ENCODE data around the gene EPHA4. TPM values are rescaled to one million over a fixed set of nuclear protein-coding genes. Genes with fewer than 3 reads are reported as not detected.

Gene EPHA4
- total RNA-seq, 2 donors from 2014 or later: 8.9 to 17.1 TPM

DNA sequence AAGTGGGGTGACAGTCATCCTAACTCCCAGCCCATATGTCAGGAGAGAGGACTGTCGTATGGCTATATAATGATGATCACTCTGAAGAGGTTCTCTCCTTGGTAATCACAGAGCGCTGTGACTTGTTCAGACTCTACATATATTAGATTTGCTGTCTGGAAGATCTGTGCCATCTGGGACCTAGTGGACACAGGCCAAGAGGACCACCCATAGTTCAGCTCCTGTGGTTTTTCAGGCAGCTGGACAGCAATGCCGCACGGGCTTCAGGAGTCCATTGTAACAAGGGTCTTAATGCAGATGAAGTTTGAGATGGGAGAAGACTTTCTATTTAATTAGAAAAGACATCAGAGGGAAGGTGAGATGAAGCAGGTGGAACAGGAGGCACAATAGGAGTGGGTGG, 40.1 kb upstream of the EPHA4 start:
- Histone ChIP-seq H3K27ac (no peak overlapping the region), H3K4me3 (no peak overlapping the region), H3K9me3 (no peaks in the 10 kb centered on the region), H3K4me1 (no peaks in the 10 kb centered on the region), H3K27me3 (no peaks in the 10 kb centered on the region), H3K36me3 (no peaks in the 10 kb centered on the region), H3K9ac (ENCODE audit: low read depth in 2 of 2, low read length in 2 of 2) (no peak overlapping the region)
- TF ChIP-seq, protein P1, sequence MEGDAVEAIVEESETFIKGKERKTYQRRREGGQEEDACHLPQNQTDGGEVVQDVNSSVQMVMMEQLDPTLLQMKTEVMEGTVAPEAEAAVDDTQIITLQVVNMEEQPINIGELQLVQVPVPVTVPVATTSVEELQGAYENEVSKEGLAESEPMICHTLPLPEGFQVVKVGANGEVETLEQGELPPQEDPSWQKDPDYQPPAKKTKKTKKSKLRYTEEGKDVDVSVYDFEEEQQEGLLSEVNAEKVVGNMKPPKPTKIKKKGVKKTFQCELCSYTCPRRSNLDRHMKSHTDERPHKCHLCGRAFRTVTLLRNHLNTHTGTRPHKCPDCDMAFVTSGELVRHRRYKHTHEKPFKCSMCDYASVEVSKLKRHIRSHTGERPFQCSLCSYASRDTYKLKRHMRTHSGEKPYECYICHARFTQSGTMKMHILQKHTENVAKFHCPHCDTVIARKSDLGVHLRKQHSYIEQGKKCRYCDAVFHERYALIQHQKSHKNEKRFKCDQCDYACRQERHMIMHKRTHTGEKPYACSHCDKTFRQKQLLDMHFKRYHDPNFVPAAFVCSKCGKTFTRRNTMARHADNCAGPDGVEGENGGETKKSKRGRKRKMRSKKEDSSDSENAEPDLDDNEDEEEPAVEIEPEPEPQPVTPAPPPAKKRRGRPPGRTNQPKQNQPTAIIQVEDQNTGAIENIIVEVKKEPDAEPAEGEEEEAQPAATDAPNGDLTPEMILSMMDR (IDR thresholded peaks at IDR 0.05): no peak
- intact Hi-C loops (cut with DNase I): no loop called here
- no peak for DNase-seq

DNA sequence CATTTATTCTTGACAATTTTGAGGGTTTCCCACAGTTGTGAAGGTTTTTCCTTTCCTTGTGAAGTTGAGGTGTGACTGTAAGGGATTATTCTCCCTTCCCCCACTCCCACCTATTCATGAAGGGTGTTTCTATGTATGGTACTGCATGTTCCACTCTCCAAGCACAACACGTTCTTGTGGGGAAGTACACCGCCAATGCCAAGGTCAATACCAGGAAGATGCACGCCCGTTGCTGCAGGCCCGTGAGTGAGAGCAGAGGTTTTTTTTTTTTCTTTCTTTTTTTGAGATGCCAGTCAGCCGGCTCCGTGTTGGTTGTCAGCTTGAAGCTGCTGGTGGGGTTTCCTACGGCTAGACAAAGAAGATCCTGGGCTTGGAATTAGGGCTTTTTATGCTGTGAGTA, 38.6 kb upstream of the EPHA4 start:
- no peak overlapping the region for H3K9ac ChIP-seq (ENCODE audit: low read depth in 2 of 2, low read length in 2 of 2)
- no peaks in the 10 kb centered on the region for H3K9me3 ChIP-seq
- TF ChIP-seq, protein P1 (IDR thresholded peaks at IDR 0.05): no peak
- no peak overlapping the region for H3K4me3 ChIP-seq
- H3K27me3 ChIP-seq: no peaks in the 10 kb centered on the region
- intact Hi-C loops (cut with DNase I): no loop called here
- no peak overlapping the region for H3K27ac ChIP-seq
- H3K4me1 ChIP-seq: no peaks in the 10 kb centered on the region
- no peak for DNase-seq
- no peaks in the 10 kb centered on the region for H3K36me3 ChIP-seq

DNA sequence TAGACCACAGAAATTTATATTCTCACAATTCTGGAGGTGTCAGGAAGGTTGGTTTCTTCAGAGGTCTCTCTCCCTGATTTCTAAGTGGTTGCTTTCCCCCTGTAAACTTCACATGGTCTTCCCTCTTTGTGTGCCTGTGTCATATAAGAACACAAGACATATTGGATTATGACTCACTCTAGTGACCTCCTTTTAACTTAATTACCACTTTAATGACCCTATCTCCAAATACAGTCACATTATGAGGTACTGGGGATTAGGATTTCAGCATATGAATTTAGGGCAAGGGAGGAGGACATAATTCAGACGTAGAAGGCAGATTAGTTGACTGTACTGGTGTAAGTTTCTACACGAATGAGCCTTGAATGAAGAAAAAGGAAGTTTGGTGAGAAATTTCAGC, 38.2 kb upstream of the EPHA4 start:
- no peaks in the 10 kb centered on the region for H3K36me3 ChIP-seq
- H3K27me3 ChIP-seq: no peaks in the 10 kb centered on the region
- DNase-seq: no peak
- TF ChIP-seq, protein P1 (IDR thresholded peaks at IDR 0.05): no peak
- no peak overlapping the region for H3K27ac ChIP-seq
- no peaks in the 10 kb centered on the region for H3K4me1 ChIP-seq
- no peak overlapping the region for H3K4me3 ChIP-seq
- no peaks in the 10 kb centered on the region for H3K9me3 ChIP-seq
- no peak overlapping the region for H3K9ac ChIP-seq (ENCODE audit: low read depth in 2 of 2, low read length in 2 of 2)
- intact Hi-C loops (cut with DNase I): no loop called here

DNA sequence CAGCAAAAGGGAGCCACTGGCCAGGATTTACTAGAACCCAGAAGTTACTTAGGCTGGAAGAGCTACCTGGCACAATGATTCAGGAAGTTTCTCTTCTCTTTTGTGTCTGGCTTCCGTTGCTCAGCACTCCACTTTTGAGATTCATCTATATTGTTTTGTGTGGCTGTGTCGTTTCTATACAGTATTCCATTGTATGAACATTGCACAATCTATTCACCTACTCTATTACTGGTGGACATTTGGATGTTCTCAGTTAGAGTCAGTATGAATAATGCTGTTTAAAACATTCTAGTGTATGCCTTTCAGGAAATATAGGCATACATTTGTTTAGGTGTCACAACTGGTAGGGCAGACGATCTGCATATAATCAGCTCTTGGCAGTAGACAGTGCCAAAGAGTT, 36.3 kb upstream of the EPHA4 start:
- H3K9ac ChIP-seq (ENCODE audit: low read depth in 2 of 2, low read length in 2 of 2): no peak overlapping the region
- H3K36me3 ChIP-seq: no peaks in the 10 kb centered on the region
- no peak for DNase-seq
- TF ChIP-seq, protein P1 (IDR thresholded peaks at IDR 0.05): no peak
- no peak overlapping the region for H3K27ac ChIP-seq
- intact Hi-C loops (cut with DNase I): no loop called here
- no peaks in the 10 kb centered on the region for H3K27me3 ChIP-seq
- no peaks in the 10 kb centered on the region for H3K9me3 ChIP-seq
- no peaks in the 10 kb centered on the region for H3K4me1 ChIP-seq
- H3K4me3 ChIP-seq: no peak overlapping the region

DNA sequence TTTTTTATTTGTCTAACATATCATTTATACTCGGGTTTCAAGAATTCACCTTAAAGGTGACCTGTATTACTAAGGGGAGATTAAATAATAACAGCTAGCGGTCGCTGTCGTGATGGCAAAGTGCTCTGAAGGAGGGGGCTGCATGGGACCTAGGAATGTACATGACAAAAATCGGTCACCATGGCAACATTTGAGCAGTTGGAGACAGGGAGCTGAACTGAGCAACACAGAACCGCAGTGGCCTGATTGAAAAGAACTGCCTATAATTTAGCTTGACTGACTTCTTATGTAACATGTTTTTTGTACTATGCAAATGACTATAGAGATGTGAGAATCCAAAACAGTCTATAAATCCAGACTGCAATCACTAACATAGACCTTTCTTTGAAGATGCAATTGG, 34.3 kb upstream of the EPHA4 start:
- H3K27me3 ChIP-seq: no peaks in the 10 kb centered on the region
- TF ChIP-seq, protein P1 (IDR thresholded peaks at IDR 0.05): no peak
- no peaks in the 10 kb centered on the region for H3K36me3 ChIP-seq
- no peaks in the 10 kb centered on the region for H3K9me3 ChIP-seq
- no peak overlapping the region for H3K27ac ChIP-seq
- H3K4me1 ChIP-seq: no peaks in the 10 kb centered on the region
- no peak for DNase-seq
- no peak overlapping the region for H3K4me3 ChIP-seq
- intact Hi-C loops (cut with DNase I): no loop called here
- no peak overlapping the region for H3K9ac ChIP-seq (ENCODE audit: low read depth in 2 of 2, low read length in 2 of 2)

DNA sequence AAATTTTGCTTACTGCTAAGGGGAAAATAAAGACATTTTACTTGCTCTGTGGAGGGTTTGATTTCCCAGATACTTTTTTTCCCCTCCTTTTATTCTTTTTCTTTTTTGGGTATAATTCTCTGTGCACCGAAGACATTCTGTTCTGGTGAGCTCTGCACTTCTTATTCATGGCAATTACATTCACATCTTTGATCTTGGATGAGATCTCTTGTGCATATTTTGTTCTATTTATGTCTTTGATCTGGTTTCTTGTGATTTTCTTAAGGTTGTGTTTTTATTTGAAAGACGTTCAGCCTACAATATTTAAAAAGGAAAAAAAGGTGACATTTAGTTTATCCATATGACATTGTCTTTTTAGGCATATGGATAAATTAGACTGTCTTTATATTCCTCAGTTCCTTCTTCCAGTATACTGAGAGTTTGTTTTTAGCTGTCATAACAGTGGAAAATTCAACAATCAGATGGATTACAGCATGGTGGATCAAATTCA, 33.7 kb upstream of the EPHA4 start:
- H3K36me3 ChIP-seq: no peaks in the 10 kb centered on the region
- H3K4me3 ChIP-seq: no peak overlapping the region
- H3K27me3 ChIP-seq: no peaks in the 10 kb centered on the region
- no peak overlapping the region for H3K9ac ChIP-seq (ENCODE audit: low read depth in 2 of 2, low read length in 2 of 2)
- intact Hi-C loops (cut with DNase I): no loop called here
- TF ChIP-seq, protein P1 (IDR thresholded peaks at IDR 0.05): no peak
- no peak overlapping the region for H3K27ac ChIP-seq
- no peaks in the 10 kb centered on the region for H3K4me1 ChIP-seq
- H3K9me3 ChIP-seq: no peaks in the 10 kb centered on the region
- DNase-seq: no peak
